ENCODE results near the gene IL17C. TPM values are rescaled to one million over a fixed set of nuclear protein-coding genes. Genes with fewer than 3 reads are reported as not detected.

Gene IL17C
- total and polyA plus RNA-seq, 4 donors: 0.14 to 1.8 TPM; not detected in 2

GRCh38 chr16:88626646-88627045 lies 11.7 kb upstream of the IL17C start:
- WGBS, 2 donors: 95 to 96% methylated on average over 9 of the region's 9 CpGs
- H3K27me3 ChIP-seq (ENCODE audit: control insufficient read depth in 3 of 3, insufficient read depth in 3 of 3, low read length in 2 of 3): no peaks in the 10 kb centered on the region
- peaks cover 10 to 72% (median 33%) of the 10 kb centered on the region in 4 donors for H3K36me3 ChIP-seq (ENCODE audit: control insufficient read depth in 4 of 4, insufficient read depth in 4 of 4, low read length in 4 of 4)
- no peak overlapping the region for H3K4me3 ChIP-seq
- H3K9me3 ChIP-seq (ENCODE audit: control insufficient read depth in 4 of 4, insufficient read depth in 3 of 4, low read length in 3 of 4): no peaks in the 10 kb centered on the region
- no peaks in the 10 kb centered on the region for H3K4me1 ChIP-seq (ENCODE audit: control insufficient read depth in 5 of 5, insufficient read depth in 5 of 5, low read length in 5 of 5)
- no peak overlapping the region for H3K9ac ChIP-seq (ENCODE audit: insufficient read depth in 1 of 2, low read length in 2 of 2)
- TF ChIP-seq, protein P1, sequence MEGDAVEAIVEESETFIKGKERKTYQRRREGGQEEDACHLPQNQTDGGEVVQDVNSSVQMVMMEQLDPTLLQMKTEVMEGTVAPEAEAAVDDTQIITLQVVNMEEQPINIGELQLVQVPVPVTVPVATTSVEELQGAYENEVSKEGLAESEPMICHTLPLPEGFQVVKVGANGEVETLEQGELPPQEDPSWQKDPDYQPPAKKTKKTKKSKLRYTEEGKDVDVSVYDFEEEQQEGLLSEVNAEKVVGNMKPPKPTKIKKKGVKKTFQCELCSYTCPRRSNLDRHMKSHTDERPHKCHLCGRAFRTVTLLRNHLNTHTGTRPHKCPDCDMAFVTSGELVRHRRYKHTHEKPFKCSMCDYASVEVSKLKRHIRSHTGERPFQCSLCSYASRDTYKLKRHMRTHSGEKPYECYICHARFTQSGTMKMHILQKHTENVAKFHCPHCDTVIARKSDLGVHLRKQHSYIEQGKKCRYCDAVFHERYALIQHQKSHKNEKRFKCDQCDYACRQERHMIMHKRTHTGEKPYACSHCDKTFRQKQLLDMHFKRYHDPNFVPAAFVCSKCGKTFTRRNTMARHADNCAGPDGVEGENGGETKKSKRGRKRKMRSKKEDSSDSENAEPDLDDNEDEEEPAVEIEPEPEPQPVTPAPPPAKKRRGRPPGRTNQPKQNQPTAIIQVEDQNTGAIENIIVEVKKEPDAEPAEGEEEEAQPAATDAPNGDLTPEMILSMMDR (IDR thresholded peaks at IDR 0.05; ENCODE audit: control extremely low read depth, extremely low read depth): no peak
- DNase-seq: no peak
- H3K27ac ChIP-seq (ENCODE audit: low read depth in 1 of 2, low read length in 1 of 2): no peak overlapping the region
- ATAC-seq (ENCODE audit: insufficient read depth, low FRiP score): no peak

DNA sequence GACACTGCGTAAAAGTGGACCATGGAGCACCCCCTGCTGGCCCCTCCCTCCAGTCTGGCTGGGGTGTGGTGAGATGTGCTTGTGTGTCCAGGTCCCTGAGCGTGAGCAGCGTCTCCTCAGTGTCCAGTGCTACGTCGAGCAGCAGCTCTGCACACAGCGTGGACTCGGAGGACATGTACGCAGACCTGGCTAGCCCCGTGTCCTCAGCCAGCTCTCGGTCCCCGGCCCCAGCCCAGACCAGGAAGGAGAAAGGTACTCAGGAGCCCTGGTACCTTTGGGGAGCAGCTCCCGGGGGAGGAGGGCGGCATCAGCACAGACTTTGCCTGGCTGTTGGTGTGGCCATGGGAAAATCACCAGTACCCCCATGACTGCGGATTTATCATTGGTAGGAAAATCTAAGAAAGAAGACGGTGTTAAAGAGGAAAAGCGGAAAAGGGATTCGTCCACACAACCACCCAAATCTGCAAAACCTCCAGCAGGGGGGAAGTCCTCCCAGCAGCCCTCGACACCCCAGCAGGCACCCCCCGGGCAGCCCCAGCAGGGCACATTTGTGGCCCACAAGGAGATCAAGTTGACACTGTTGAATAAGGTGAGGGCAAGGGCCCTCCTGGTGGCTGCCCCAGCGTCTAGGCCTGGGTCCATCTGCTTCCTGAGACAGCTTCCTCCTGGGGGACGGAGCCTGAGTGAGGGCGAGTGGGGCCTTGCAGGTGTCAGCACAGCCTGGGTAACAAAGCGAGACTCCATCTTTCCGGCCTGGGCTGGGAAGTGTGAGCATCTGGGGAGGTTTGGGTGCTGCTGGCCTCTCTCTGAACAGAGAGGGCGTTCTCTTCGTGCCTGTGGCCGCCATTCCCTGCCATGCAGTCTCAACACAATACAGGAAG lies 10.6 kb upstream of the IL17C start:
- DNase-seq (no peak), ATAC-seq (ENCODE audit: insufficient read depth, low FRiP score) (no peak)
- no peaks in the 10 kb centered on the region for H3K9me3 ChIP-seq (ENCODE audit: control insufficient read depth in 4 of 4, insufficient read depth in 3 of 4, low read length in 3 of 4)
- peaks cover 8 to 71% (median 24%) of the 10 kb centered on the region in 4 donors for H3K36me3 ChIP-seq (ENCODE audit: control insufficient read depth in 4 of 4, insufficient read depth in 4 of 4, low read length in 4 of 4)
- no peak overlapping the region for H3K9ac ChIP-seq (ENCODE audit: insufficient read depth in 1 of 2, low read length in 2 of 2)
- H3K4me1 ChIP-seq (ENCODE audit: control insufficient read depth in 5 of 5, insufficient read depth in 5 of 5, low read length in 5 of 5): no peaks in the 10 kb centered on the region
- H3K27me3 ChIP-seq (ENCODE audit: control insufficient read depth in 3 of 3, insufficient read depth in 3 of 3, low read length in 2 of 3): no peaks in the 10 kb centered on the region
- no peak overlapping the region for H3K4me3 ChIP-seq
- WGBS, 2 donors: 91 to 95% methylated on average over 27 of the region's 27 CpGs
- TF ChIP-seq, protein P1 (IDR thresholded peaks at IDR 0.05; ENCODE audit: control extremely low read depth, extremely low read depth): no peak
- no peak overlapping the region for H3K27ac ChIP-seq (ENCODE audit: low read depth in 1 of 2, low read length in 1 of 2)

DNA sequence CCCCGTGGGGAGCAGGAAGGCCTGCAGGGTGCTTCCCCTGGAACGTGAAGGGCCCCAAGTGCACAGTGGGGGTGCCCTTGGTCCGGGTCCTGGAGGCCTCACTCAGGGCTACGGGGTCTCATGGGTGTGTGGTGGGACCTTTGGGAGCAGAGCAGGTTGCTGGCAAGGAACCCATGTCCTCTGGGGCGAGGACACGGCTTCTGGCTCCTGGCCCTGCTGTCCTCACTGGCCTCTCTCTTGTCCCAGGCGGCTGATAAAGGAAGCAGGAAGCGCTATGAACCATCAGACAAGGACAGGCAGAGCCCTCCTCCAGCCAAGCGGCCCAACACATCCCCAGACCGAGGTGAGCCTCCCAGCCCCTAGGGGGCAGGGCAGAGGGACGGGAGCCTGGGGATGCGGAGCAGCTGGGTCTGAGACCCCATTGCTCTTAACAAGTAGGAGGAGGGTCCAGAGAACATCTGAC lies 9.8 kb upstream of the IL17C start:
- Histone ChIP-seq H3K27ac (ENCODE audit: low read depth in 1 of 2, low read length in 1 of 2) (no peak overlapping the region), H3K4me1 (ENCODE audit: control insufficient read depth in 5 of 5, insufficient read depth in 5 of 5, low read length in 5 of 5) (no peaks in the 10 kb centered on the region), H3K27me3 (ENCODE audit: control insufficient read depth in 3 of 3, insufficient read depth in 3 of 3, low read length in 2 of 3) (no peaks in the 10 kb centered on the region), H3K4me3 (no peak overlapping the region), H3K9me3 (ENCODE audit: control insufficient read depth in 4 of 4, insufficient read depth in 3 of 4, low read length in 3 of 4) (no peaks in the 10 kb centered on the region), H3K9ac (ENCODE audit: insufficient read depth in 1 of 2, low read length in 2 of 2) (no peak overlapping the region), H3K36me3 (ENCODE audit: control insufficient read depth in 4 of 4, insufficient read depth in 4 of 4, low read length in 4 of 4) (peaks cover 3 to 67% (median 16%) of the 10 kb centered on the region in 4 donors)
- ATAC-seq (ENCODE audit: insufficient read depth, low FRiP score): no peak
- DNase-seq: no peak
- 72 to 76% methylated on average over 12 of the region's 12 CpGs for WGBS, 2 donors
- TF ChIP-seq, protein P1 (IDR thresholded peaks at IDR 0.05; ENCODE audit: control extremely low read depth, extremely low read depth): no peak

All from lung (tissue), 12 donors.